PC-9 (cell line): ENCODE measurements around the gene RPTOR. TPM values are rescaled to one million over a fixed set of nuclear protein-coding genes. Genes with fewer than 3 reads are reported as not detected.

Experiments
- BruUV-seq: library from RNA; stranded (reverse); fragments of 400-500 nt; replicated peaks from 2 replicates; lab custom pipeline; 2021; lab: Mats Ljungman, UMichigan
- CTCF ChIA-PET: fragments of 300-600 bp; sonication (Branson Sonifier 250); formaldehyde crosslinking; loops from one replicate; lab custom pipeline; 2022; ENCODE audit warnings: antibody characterized with exemption; lab: Charles Lee
- POLR2A ChIA-PET: fragments of 300-600 bp; sonication (Branson Sonifier 250); formaldehyde crosslinking; loops from one replicate; lab custom pipeline; 2022; ENCODE audit warnings: antibody characterized with exemption; ENCODE audit not compliant: unreplicated experiment; lab: Charles Lee
- DNase-seq, 2 experiments: peaks; one replicate each; pipeline versions ENCODE4 v3.0.0 to v3.0.0-alpha.2; 2015 to 2022; ENCODE audit warnings: mixed read lengths in 1 of 2
- H2AFZ ChIP-seq: fragments of 200-600 bp; sonication (generic); 2 replicates; pipeline ENCODE4 v1.8.1; 2017; ENCODE audit warnings: antibody characterized with exemption
- H3F3A ChIP-seq: fragments of 200-600 bp; sonication (generic); 2 replicates; pipeline ENCODE4 v1.8.1; 2017; ENCODE audit warnings: antibody characterized with exemption, mild to moderate bottlenecking, low read depth; ENCODE audit not compliant: insufficient read depth
- H3K27ac ChIP-seq: fragments of 200-600 bp; sonication (generic); 2 replicates; pipeline ENCODE4 v1.6.1; 2016; ENCODE audit warnings: mixed run types
- H3K27me3 ChIP-seq: fragments of 200-600 bp; sonication (generic); 2 replicates; pipeline ENCODE4 v1.6.1; 2016; ENCODE audit warnings: low read depth, mixed run types; ENCODE audit not compliant: insufficient read depth
- H3K36me3 ChIP-seq: fragments of 200-600 bp; sonication (generic); 2 replicates; pipeline ENCODE4 v1.6.1; 2016; ENCODE audit warnings: low read depth, mixed run types
- H3K4me1 ChIP-seq: fragments of 200-600 bp; sonication (generic); replicated peaks from 2 replicates; pipeline ENCODE4 v1.6.1; 2016; ENCODE audit warnings: mixed run types; ENCODE audit not compliant: insufficient read depth
- H3K4me2 ChIP-seq: fragments of 200-600 bp; sonication (generic); 2 replicates; pipeline ENCODE4 v1.6.1; 2017; ENCODE audit warnings: mixed run types
- H3K4me3 ChIP-seq: fragments of 200-600 bp; sonication (generic); 2 replicates; pipeline ENCODE4 v1.6.1; 2016; ENCODE audit warnings: mixed run types
- H3K79me2 ChIP-seq: fragments of 200-600 bp; sonication (generic); 2 replicates; pipeline ENCODE4 v1.6.1; 2017; ENCODE audit warnings: low read depth, mixed run types
- H3K9me2 ChIP-seq: fragments of 200-600 bp; sonication (generic); 2 replicates; pipeline ENCODE4 v1.8.1; 2017; ENCODE audit warnings: mild to moderate bottlenecking; ENCODE audit not compliant: insufficient read depth
- H3K9me3 ChIP-seq: fragments of 200-600 bp; sonication (generic); 2 replicates; pipeline ENCODE4 v1.8.1; 2016; ENCODE audit warnings: low read depth; ENCODE audit not compliant: insufficient read depth
- H4K20me1 ChIP-seq: fragments of 200-600 bp; sonication (generic); 2 replicates; pipeline ENCODE4 v1.8.1; 2017; ENCODE audit not compliant: insufficient read depth
- CTCF ChIP-seq: fragments of 200-600 bp; sonication (generic); conservative IDR thresholded peaks from 2 replicates; pipeline ENCODE4 v1.6.1; 2017; ENCODE audit warnings: mixed run types, antibody characterized with exemption, mild to moderate bottlenecking, moderate library complexity
- EZH2 ChIP-seq: fragments of 200-600 bp; sonication (generic); IDR thresholded peaks from 2 replicates; pipeline ENCODE4 v1.8.0; 2017; ENCODE audit warnings: antibody characterized with exemption, low read depth
- intact Hi-C: fragments of 100-400 bp; cut with micrococcal nuclease; formaldehyde crosslinking; loops from one replicate; pipeline ENCODE4 v1.10.0; 2022; ENCODE audit not compliant: unreplicated experiment
- total RNA-seq: library from RNA; stranded (reverse); gene quantifications from 2 replicates; pipeline ENCODE4 v1.2.3, GENCODE V29; 2021

The RPTOR gene
- total RNA-seq, 1 experiment from 2014 or later, result 50.8 TPM

GRCh38 chr17:80937462-80938381 is 393.1 kb downstream of the RPTOR start:
- ChIA-PET POLR2A (interaction anchor here (0.6 kb wide), 1 partner anchor 440 kb away, joined by 3 read pairs; no protein-coding TSS in a partner anchor), CTCF (no interaction called here)
- H3K36me3 ChIP-seq, result no peaks in the 10 kb centered on the region
- no peak overlapping the region for H2AFZ ChIP-seq
- H4K20me1 ChIP-seq, result no peaks in the 10 kb centered on the region
- no peaks in the 10 kb centered on the region for H3K4me1 ChIP-seq
- no peaks in the 10 kb centered on the region for H3K9me3 ChIP-seq
- TF ChIP-seq EZH2 (no peak), CTCF (no peak)
- intact Hi-C loops, result no loop called here
- no peaks in the 10 kb centered on the region for H3K9me2 ChIP-seq
- no peak overlapping the region for H3K4me3 ChIP-seq
- no peak overlapping the region for H3K4me2 ChIP-seq
- H3K79me2 ChIP-seq, result no peaks in the 10 kb centered on the region
- no TSS peak for BruUV-seq
- H3K27me3 ChIP-seq, result no peaks in the 10 kb centered on the region
- no peak for DNase-seq
- no peaks in the 10 kb centered on the region for H3F3A ChIP-seq
- H3K27ac ChIP-seq, result no peak overlapping the region

GRCh38 chr17:80938556-80938955 is 393.9 kb downstream of the RPTOR start:
- no peaks in the 10 kb centered on the region for H4K20me1 ChIP-seq
- ChIA-PET CTCF (no interaction called here), POLR2A (interaction anchor here (0.6 kb wide), 1 partner anchor 440 kb away, joined by 3 read pairs; no protein-coding TSS in a partner anchor)
- H3F3A ChIP-seq, result no peaks in the 10 kb centered on the region
- no peaks in the 10 kb centered on the region for H3K4me1 ChIP-seq
- no peaks in the 10 kb centered on the region for H3K36me3 ChIP-seq
- H3K4me3 ChIP-seq, result no peak overlapping the region
- H3K27me3 ChIP-seq, result no peaks in the 10 kb centered on the region
- intact Hi-C loops, result no loop called here
- H3K27ac ChIP-seq, result no peak overlapping the region
- TF ChIP-seq EZH2, result no peak
- TF ChIP-seq CTCF, result no peak
- no peak for DNase-seq
- H3K9me3 ChIP-seq, result no peaks in the 10 kb centered on the region
- no peak overlapping the region for H2AFZ ChIP-seq
- no peaks in the 10 kb centered on the region for H3K9me2 ChIP-seq
- H3K79me2 ChIP-seq, result no peaks in the 10 kb centered on the region
- BruUV-seq, result no TSS peak
- no peak overlapping the region for H3K4me2 ChIP-seq

GRCh38 chr17:80939151-80940145 is 394.8 kb downstream of the RPTOR start:
- POLR2A ChIA-PET, result no interaction called here
- intact Hi-C loops, result no loop called here

More at GRCh38 chr17:80939151-80940145, 394.8 kb downstream of the RPTOR start:
- Histone ChIP-seq H3K4me3 (no peak overlapping the region), H3K27me3 (no peaks in the 10 kb centered on the region), H3K4me1 (no peaks in the 10 kb centered on the region), H3K9me3 (no peaks in the 10 kb centered on the region), H3K79me2 (no peaks in the 10 kb centered on the region), H2AFZ (no peak overlapping the region), H4K20me1 (no peaks in the 10 kb centered on the region), H3F3A (no peaks in the 10 kb centered on the region), H3K4me2 (no peak overlapping the region), H3K27ac (no peak overlapping the region), H3K36me3 (no peaks in the 10 kb centered on the region), H3K9me2 (no peaks in the 10 kb centered on the region)
- BruUV-seq, result no TSS peak
- no peak for DNase-seq
- TF ChIP-seq CTCF, result no peak
- no peak for TF ChIP-seq EZH2
- CTCF ChIA-PET, result no interaction called here
